IMR-90 (cell line): ENCODE data around the gene PCDHGC5. TPM values are rescaled to one million over a fixed set of nuclear protein-coding genes. Genes with fewer than 3 reads are reported as not detected.

Experiments
- ATAC-seq: fragments of 200-7000 bp; cut with Tn5 transposase; 2 replicates; pipeline ENCODE4 v1.9.1; 2020; ENCODE audit warnings: low read depth, mild to moderate bottlenecking, moderate library complexity
- BruUV-seq: library from RNA; stranded (reverse); fragments of 400-500 nt; replicated peaks from 2 replicates; lab custom pipeline; 2021; lab: Mats Ljungman, UMichigan
- CTCF ChIA-PET: fragments of 300-600 bp; formaldehyde crosslinking; extraction: SDS; loops from one replicate; lab custom pipeline; 2021; ENCODE audit warnings: antibody characterized with exemption; lab: Yijun Ruan, JAX
- POLR2A ChIA-PET: fragments of 300-600 bp; sonication (Branson Sonifier 250); formaldehyde crosslinking; loops from one replicate; lab custom pipeline; 2022; ENCODE audit warnings: antibody characterized with exemption; ENCODE audit not compliant: unreplicated experiment; lab: Charles Lee
- DNase-seq: peaks from one replicate; pipeline ENCODE4 v3.0.0; 2013
- H2AFZ ChIP-seq: replicated peaks from 2 replicates; pipeline ENCODE3; 2013; ENCODE audit warnings: low read length, mild to moderate bottlenecking; ENCODE audit not compliant: poor library complexity
- H2AK5ac ChIP-seq: 2 replicates; pipeline ENCODE4 v1.6.1; 2013; ENCODE audit warnings: low read depth, low read length, inconsistent platforms
- H2AK9ac ChIP-seq: replicated peaks from 2 replicates; pipeline ENCODE3; 2013; ENCODE audit warnings: mild to moderate bottlenecking, low read depth, low read length, moderate library complexity; ENCODE audit not compliant: poor library complexity
- H2BK120ac ChIP-seq: 2 replicates; pipeline ENCODE4 v1.6.1; 2013; ENCODE audit warnings: low read depth, low read length, inconsistent platforms
- H2BK15ac ChIP-seq: 3 replicates; pipeline ENCODE4 v1.6.1; 2013; ENCODE audit warnings: low read depth, low read length, inconsistent platforms
- H2BK20ac ChIP-seq: 2 replicates; pipeline ENCODE4 v1.6.1; 2013; ENCODE audit warnings: low read depth, mild to moderate bottlenecking, inconsistent platforms, low read length, moderate library complexity
- H2BK5ac ChIP-seq: 2 replicates; pipeline ENCODE4 v1.6.1; 2013; ENCODE audit warnings: mild to moderate bottlenecking, low read depth, low read length, inconsistent platforms; ENCODE audit not compliant: poor library complexity, severe bottlenecking
- H3K14ac ChIP-seq: replicated peaks from 2 replicates; pipeline ENCODE4 v1.6.1; 2013; ENCODE audit warnings: low read depth, low read length, inconsistent platforms
- H3K18ac ChIP-seq: 2 replicates; pipeline ENCODE4 v1.6.1; 2013; ENCODE audit warnings: low read depth, low read length, control low read depth
- H3K23ac ChIP-seq: 2 replicates; pipeline ENCODE4 v1.6.1; 2013; ENCODE audit warnings: low read depth, low read length, inconsistent platforms
- H3K27ac ChIP-seq: 2 replicates; pipeline ENCODE4 v1.5.1; 2013; ENCODE audit warnings: mild to moderate bottlenecking, control low read depth, low read length; ENCODE audit not compliant: insufficient read depth
- H3K27me3 ChIP-seq: 2 replicates; pipeline ENCODE4 v1.6.1; 2013; ENCODE audit warnings: low read length; ENCODE audit not compliant: control insufficient read depth, insufficient read depth
- H3K36me3 ChIP-seq: 2 replicates; pipeline ENCODE4 v1.6.1; 2013; ENCODE audit warnings: low read length, mixed read lengths; ENCODE audit not compliant: control insufficient read depth, insufficient read depth
- H3K4ac ChIP-seq: 2 replicates; pipeline ENCODE4 v1.6.1; 2013; ENCODE audit warnings: low read depth, low read length, inconsistent platforms
- H3K4me1 ChIP-seq: 2 replicates; pipeline ENCODE4 v1.6.1; 2013; ENCODE audit warnings: low read length, mixed read lengths; ENCODE audit not compliant: control insufficient read depth, insufficient read depth
- H3K4me2 ChIP-seq: 2 replicates; pipeline ENCODE4 v1.6.1; 2013; ENCODE audit warnings: low read depth, mild to moderate bottlenecking, control low read depth, low read length, moderate library complexity
- H3K4me3 ChIP-seq: 2 replicates; pipeline ENCODE4 v1.5.1; 2013; ENCODE audit warnings: low read depth, mild to moderate bottlenecking, control low read depth, low read length, moderate library complexity; ENCODE audit not compliant: insufficient read depth
- H3K56ac ChIP-seq: 2 replicates; pipeline ENCODE4 v1.6.1; 2013; ENCODE audit warnings: low read length, inconsistent platforms; ENCODE audit not compliant: insufficient read depth; ENCODE audit errors: extremely low read depth
- H3K79me1 ChIP-seq, 2 experiments: 2 replicates each; pipeline ENCODE4 v1.6.1; 2013; ENCODE audit warnings: low read length in 2 of 2, inconsistent platforms in 1 of 2, low read depth in 1 of 2
- H3K9ac ChIP-seq: 2 replicates; pipeline ENCODE4 v1.6.1; 2013; ENCODE audit warnings: low read depth, low read length, control low read depth
- H3K9me1 ChIP-seq: 2 replicates; pipeline ENCODE4 v1.6.1; 2013; ENCODE audit warnings: low read length, inconsistent platforms; ENCODE audit not compliant: insufficient read depth
- H3K9me3 ChIP-seq: 2 replicates; pipeline ENCODE4 v1.6.1; 2013; ENCODE audit warnings: low read length; ENCODE audit not compliant: control insufficient read depth, insufficient read depth
- H4K20me1 ChIP-seq: 2 replicates; pipeline ENCODE4 v1.6.1; 2013; ENCODE audit warnings: low read length, inconsistent platforms; ENCODE audit not compliant: insufficient read depth
- H4K5ac ChIP-seq: 2 replicates; pipeline ENCODE4 v1.6.1; 2013; ENCODE audit warnings: mild to moderate bottlenecking, low read depth, low read length, control low read depth
- H4K8ac ChIP-seq, 2 experiments: 2 replicates each; pipeline ENCODE4 v1.6.1; 2013; ENCODE audit warnings: low read depth in 2 of 2, low read length in 2 of 2, control low read depth in 1 of 2, inconsistent platforms in 1 of 2
- H4K91ac ChIP-seq: 2 replicates; pipeline ENCODE4 v1.6.1; 2013; ENCODE audit warnings: low read depth, low read length, inconsistent platforms; ENCODE audit not compliant: insufficient read depth
- BHLHE40 ChIP-seq: fragments of 150-350 bp; IDR thresholded peaks from 2 replicates; pipeline ENCODE4 v1.6.1; 2016; ENCODE audit warnings: mild to moderate bottlenecking, low read depth, low read length
- CEBPB ChIP-seq: IDR thresholded peaks from 2 replicates; pipeline ENCODE4 v1.6.1; 2012; ENCODE audit warnings: low read depth, low read length, improper control_type of control experiment
- CHD1 ChIP-seq: IDR thresholded peaks from 2 replicates; pipeline ENCODE4 v1.6.1; 2012; ENCODE audit warnings: low read depth, low read length, improper control_type of control experiment
- FOS ChIP-seq: fragments of 150-350 bp; IDR thresholded peaks from 2 replicates; pipeline ENCODE4 v1.6.1; 2016; ENCODE audit warnings: low read depth, low read length
- MAZ ChIP-seq: IDR thresholded peaks from 2 replicates; pipeline ENCODE4 v1.6.1; 2012; ENCODE audit warnings: low read depth, mild to moderate bottlenecking, low read length, improper control_type of control experiment, moderate library complexity, borderline replicate concordance
- MXI1 ChIP-seq: IDR thresholded peaks from 2 replicates; pipeline ENCODE4 v1.6.1; 2012; ENCODE audit warnings: low read depth, mild to moderate bottlenecking, low read length, moderate library complexity, borderline replicate concordance
- NFE2L2 ChIP-seq: fragments of 150-350 bp; IDR thresholded peaks from 2 replicates; pipeline ENCODE4 v1.6.1; 2016; ENCODE audit warnings: low read depth, mild to moderate bottlenecking, low read length
- POLR2A ChIP-seq: IDR thresholded peaks from 2 replicates; pipeline ENCODE4 v1.6.1; 2012; ENCODE audit warnings: mild to moderate bottlenecking, low read depth, low read length
- RFX5 ChIP-seq: IDR thresholded peaks from 2 replicates; pipeline ENCODE4 v1.8.0; 2012; ENCODE audit warnings: low read depth, mild to moderate bottlenecking, low read length, moderate library complexity
- SMC3 ChIP-seq: fragments of 150-350 bp; IDR thresholded peaks from 2 replicates; pipeline ENCODE4 v1.6.1; 2016; ENCODE audit warnings: low read depth, mild to moderate bottlenecking, antibody characterized with exemption, low read length, moderate library complexity
- WGBS, 2 experiments: methylation state at CpG; one replicate each; pipeline versions ENCODE4 v1.1.5 to v1.1.7; 2013; ENCODE audit warnings: missing lambda C conversion rate in 2 of 2; ENCODE audit not compliant: insufficient read length in 1 of 2; ENCODE audit errors: extremely low coverage in 2 of 2; 5-methylcytosine and 5-hydroxymethylcytosine counted together
- dilution Hi-C: fragments of 300-500 bp; cut with HindIII; formaldehyde crosslinking; loops from one replicate; pipeline ENCODE4 v1.14.3; 2018; ENCODE audit warnings: low sequenced_read_pairs; ENCODE audit not compliant: unreplicated experiment
- in situ Hi-C: fragments of 300-500 bp; cut with MboI; formaldehyde crosslinking; loops from 3 replicates; pipeline ENCODE4 v1.14.3; 2019; ENCODE audit warnings: low sequenced_read_pairs, inconsistent platforms, mixed read lengths
- intact Hi-C: fragments of 100-400 bp; cut with micrococcal nuclease; formaldehyde crosslinking; loops from 2 replicates; pipeline ENCODE4 v1.10.0; 2022
- polyA plus RNA-seq, 3 experiments: library from polyadenylated mRNA; depleted of rRNA; stranded (reverse); fragments of >200 nt; gene quantifications; 2 replicates each; pipeline ENCODE4 v1.2.3, GENCODE V29; 2012; ENCODE audit warnings: low replicate concordance in 1 of 3
- total RNA-seq: library from RNA; depleted of rRNA; stranded (reverse); fragments of >200 nt; gene quantifications from 2 replicates; pipeline ENCODE4 v1.2.3, GENCODE V29; 2012
- TF ChIP-seq, protein P1 (sequence below): fragments of 150-350 bp; IDR thresholded peaks from 2 replicates; pipeline ENCODE4 v1.6.1; 2016; ENCODE audit warnings: low read depth, mild to moderate bottlenecking, low read length, moderate library complexity, borderline replicate concordance
- TF ChIP-seq, protein P2 (sequence below): fragments of 150-350 bp; IDR thresholded peaks from 2 replicates; pipeline ENCODE4 v1.6.1; 2017; ENCODE audit warnings: mild to moderate bottlenecking, antibody characterized with exemption, low read length, low read depth

Gene PCDHGC5
- total and polyA plus RNA-seq, 2 of the 4 experiments (the other 2 are of a cell fraction) = 2.9 to 3.8 TPM

- Histone ChIP-seq H3K9ac (peak overlapping the region; percentile 35), H2BK120ac (peak overlapping the region; percentile 72), H4K91ac (peak overlapping the region; percentile 63), H3K4ac (peak overlapping the region; percentile 72), H2BK20ac (peak overlapping the region; percentile 70), H3K27ac (peak overlapping the region; percentile 83), H2BK15ac (peak overlapping the region; percentile 37; the same call in 1 of the 3 replicates), H3K4me3 (no peak overlapping the region), H3K9me3 (no peaks in the 10 kb centered on the region), H3K14ac (peak overlapping the region; percentile 62), H3K56ac (peak overlapping the region; percentile 32; the same call in 1 of the 2 replicates), H4K20me1 (no peaks in the 10 kb centered on the region), H2AK5ac (peak overlapping the region; percentile 53; the same call in 1 of the 2 replicates), H3K79me1 (peaks cover 0 to 23% of the 10 kb centered on the region in 2 experiments; a peak in 2 of 4 replicates), H3K4me2 (peak overlapping the region; percentile 58), H3K18ac (peak overlapping the region; percentile 53), H4K5ac (peak overlapping the region; percentile 13; the same call in 1 of the 2 replicates), H3K36me3 (no peaks in the 10 kb centered on the region; the same call in none of the 2 replicates), H2AK9ac (peak overlapping the region; percentile 90), H2BK5ac (peak overlapping the region; percentile 74), H4K8ac (peak overlapping the region in 1 of 2 experiments; percentile 69; a peak in 2 of 4 replicates), H3K4me1 (peaks cover 37% of the 10 kb centered on the region), H3K9me1 (peaks cover 13% of the 10 kb centered on the region), H3K23ac (peak overlapping the region; percentile 73), H2AFZ (peak overlapping the region; percentile 75), H3K27me3 (no peaks in the 10 kb centered on the region)
- intact Hi-C loops = loop anchor here (1.0 to 2.0 kb wide), 5 partner anchors 32 to 112 kb away; partner anchors contain the start of genes PCDHGA12, PCDHGB7 and PCDHGC3
- in situ Hi-C loops = loop anchor here (5.0 kb wide), 1 partner anchor 48 kb away; the partner anchor contains the start of gene PCDHGC3
- POLR2A ChIA-PET = no interaction called here
- dilution Hi-C loops = no loop called here
- WGBS, 2 experiments = 0% methylated on average over 1 of the region's 12 CpGs; no CpG with 5 or more reads in 1 of the 2 experiments
- CTCF ChIA-PET = interaction anchor here (0.6 to 3.8 kb wide), 16 partner anchors 11 to 205 kb away, joined by 3 to 24 read pairs (median 5); partner anchors contain the start of genes PCDHGA10, PCDHGA11, PCDHGB7 and PCDHGC5
- BruUV-seq = no TSS peak
- ATAC-seq = peak; percentile 71
- peak; percentile 97 for DNase-seq
- TF ChIP-seq FOS (0 out of 2 replicates have a peak, but pooled peaks have one; percentile 4), RFX5 (peak; percentile 81), BHLHE40 (no peak), SMC3 (peak; percentile 99), POLR2A (peak; percentile 52; the same call in 1 of the 2 replicates), CEBPB (no peak), CHD1 (0 out of 2 replicates have a peak, but pooled peaks have one; percentile 29), NFE2L2 (no peak), MAZ (peak; percentile 59; the same call in 1 of the 2 replicates), MXI1 (0 out of 2 replicates have a peak, but pooled peaks have one; percentile 30)
- TF ChIP-seq, protein P1, sequence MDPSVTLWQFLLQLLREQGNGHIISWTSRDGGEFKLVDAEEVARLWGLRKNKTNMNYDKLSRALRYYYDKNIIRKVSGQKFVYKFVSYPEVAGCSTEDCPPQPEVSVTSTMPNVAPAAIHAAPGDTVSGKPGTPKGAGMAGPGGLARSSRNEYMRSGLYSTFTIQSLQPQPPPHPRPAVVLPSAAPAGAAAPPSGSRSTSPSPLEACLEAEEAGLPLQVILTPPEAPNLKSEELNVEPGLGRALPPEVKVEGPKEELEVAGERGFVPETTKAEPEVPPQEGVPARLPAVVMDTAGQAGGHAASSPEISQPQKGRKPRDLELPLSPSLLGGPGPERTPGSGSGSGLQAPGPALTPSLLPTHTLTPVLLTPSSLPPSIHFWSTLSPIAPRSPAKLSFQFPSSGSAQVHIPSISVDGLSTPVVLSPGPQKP = no peak
- TF ChIP-seq, protein P2, sequence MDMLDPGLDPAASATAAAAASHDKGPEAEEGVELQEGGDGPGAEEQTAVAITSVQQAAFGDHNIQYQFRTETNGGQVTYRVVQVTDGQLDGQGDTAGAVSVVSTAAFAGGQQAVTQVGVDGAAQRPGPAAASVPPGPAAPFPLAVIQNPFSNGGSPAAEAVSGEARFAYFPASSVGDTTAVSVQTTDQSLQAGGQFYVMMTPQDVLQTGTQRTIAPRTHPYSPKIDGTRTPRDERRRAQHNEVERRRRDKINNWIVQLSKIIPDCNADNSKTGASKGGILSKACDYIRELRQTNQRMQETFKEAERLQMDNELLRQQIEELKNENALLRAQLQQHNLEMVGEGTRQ = no peak
These were observed 36.0 kb downstream of the PCDHGC5 start for GRCh38 chr5:141524604-141525597.
